Muscle of leg (tissue), 11 donors: ENCODE data around the gene TULP4. TPM values are rescaled to one million over a fixed set of nuclear protein-coding genes. Genes with fewer than 3 reads are reported as not detected.

ENCODE experiments used
- DNase-seq: peaks from one replicate; pipeline ENCODE4 v3.0.0; 2013
- H3K27ac ChIP-seq: one replicate; pipeline ENCODE4 v1.5.1; 2013; ENCODE audit warnings: mild to moderate bottlenecking, low read length, control low read depth
- H3K27me3 ChIP-seq: one replicate; pipeline ENCODE4 v1.6.1; 2013; ENCODE audit warnings: low read length; ENCODE audit not compliant: control insufficient read depth, insufficient read depth
- H3K36me3 ChIP-seq: one replicate; pipeline ENCODE4 v1.6.1; 2013; ENCODE audit warnings: low read length; ENCODE audit not compliant: control insufficient read depth, insufficient read depth
- H3K4me1 ChIP-seq: one replicate; pipeline ENCODE4 v1.6.1; 2013; ENCODE audit warnings: low read length; ENCODE audit not compliant: control insufficient read depth, insufficient read depth
- H3K4me3 ChIP-seq: one replicate; pipeline ENCODE4 v1.5.1; 2013; ENCODE audit warnings: low read length, control low read depth
- H3K9me3 ChIP-seq: replicated peaks from 2 replicates; pipeline ENCODE4 v1.6.1; 2013; ENCODE audit warnings: low read depth, low read length; ENCODE audit not compliant: control insufficient read depth
- WGBS: methylation state at CpG from one replicate; pipeline ENCODE4 v1.1.5; 2013; ENCODE audit warnings: missing lambda C conversion rate; ENCODE audit not compliant: insufficient coverage; 5-methylcytosine and 5-hydroxymethylcytosine counted together
- polyA plus RNA-seq, 8 donors: library from polyadenylated mRNA; unstranded; fragments of 120-200 nt; gene quantifications; one replicate each; pipeline versions ENCODE4 v1.2.1 to v1.2.3, GENCODE V29; 2013; ENCODE audit warnings: inconsistent platforms in 1 of 8, low replicate concordance in 1 of 8; ENCODE audit not compliant: insufficient read length in 8 of 8, insufficient read depth in 1 of 8
- total RNA-seq: library from RNA; stranded (reverse); fragments of 120-200 nt; gene quantifications from one replicate; pipeline ENCODE4 v1.2.4, GENCODE V29; 2013

Gene TULP4
- total and polyA plus RNA-seq, 9 donors, result 11.2 to 176 (median 17.8) TPM

- Histone ChIP-seq H3K4me1 (no peaks in the 10 kb centered on the region), H3K27me3 (no peaks in the 10 kb centered on the region), H3K36me3 (peaks cover 3% of the 10 kb centered on the region), H3K27ac (no peak overlapping the region), H3K9me3 (no peaks in the 10 kb centered on the region), H3K4me3 (no peak overlapping the region)
- DNase-seq, result no peak
- WGBS, result no CpG with 5 or more reads among the region's 2 CpGs
Observed at GRCh38 chr6:158323561-158323958, 11.3 kb downstream of the TULP4 start.

GRCh38 chr6:158324136-158324535, 11.9 kb downstream of the TULP4 start:
- 60% methylated on average over 1 of the region's 5 CpGs for WGBS
- DNase-seq, result no peak
- no peaks in the 10 kb centered on the region for H3K4me1 ChIP-seq
- H3K4me3 ChIP-seq, result no peak overlapping the region
- H3K27ac ChIP-seq, result no peak overlapping the region
- H3K36me3 ChIP-seq, result peaks cover 3% of the 10 kb centered on the region
- no peaks in the 10 kb centered on the region for H3K9me3 ChIP-seq
- no peaks in the 10 kb centered on the region for H3K27me3 ChIP-seq

GRCh38 chr6:158327211-158327610, 14.9 kb downstream of the TULP4 start:
- no CpG with 5 or more reads among the region's 1 CpG for WGBS
- peaks cover 4% of the 10 kb centered on the region for H3K9me3 ChIP-seq
- no peaks in the 10 kb centered on the region for H3K27me3 ChIP-seq
- DNase-seq, result no peak
- no peaks in the 10 kb centered on the region for H3K4me1 ChIP-seq
- H3K27ac ChIP-seq, result no peak overlapping the region
- H3K4me3 ChIP-seq, result no peak overlapping the region
- no peaks in the 10 kb centered on the region for H3K36me3 ChIP-seq

- no peak overlapping the region for H3K4me3 ChIP-seq
- no peaks in the 10 kb centered on the region for H3K4me1 ChIP-seq
- peaks cover 3% of the 10 kb centered on the region for H3K36me3 ChIP-seq
- no peak overlapping the region for H3K27ac ChIP-seq
- H3K9me3 ChIP-seq, result peaks cover 15% of the 10 kb centered on the region
- DNase-seq, result no peak
- H3K27me3 ChIP-seq, result no peaks in the 10 kb centered on the region
- WGBS, result no CpG with 5 or more reads among the region's 1 CpG
Observed at GRCh38 chr6:158328952-158329351, 16.7 kb downstream of the TULP4 start.

- Histone ChIP-seq H3K27me3 (no peaks in the 10 kb centered on the region), H3K27ac (no peak overlapping the region), H3K36me3 (peaks cover 3% of the 10 kb centered on the region), H3K9me3 (peaks cover 15% of the 10 kb centered on the region), H3K4me3 (no peak overlapping the region), H3K4me1 (no peaks in the 10 kb centered on the region)
- no CpG with 5 or more reads among the region's 1 CpG for WGBS
- no peak for DNase-seq
Observed at GRCh38 chr6:158329531-158329930, 17.3 kb downstream of the TULP4 start.

GRCh38 chr6:158330016-158330415, 17.8 kb downstream of the TULP4 start:
- DNase-seq, result no peak
- WGBS, result no CpG with 5 or more reads among the region's 2 CpGs
- no peaks in the 10 kb centered on the region for H3K4me1 ChIP-seq

GRCh38 chr6:158332237-158332636, 20.0 kb downstream of the TULP4 start:
- WGBS, result 100% methylated on average over 2 of the region's 2 CpGs
- peaks cover 15% of the 10 kb centered on the region for H3K9me3 ChIP-seq
- H3K27ac ChIP-seq, result no peak overlapping the region
- no peaks in the 10 kb centered on the region for H3K27me3 ChIP-seq
- peaks cover 3% of the 10 kb centered on the region for H3K36me3 ChIP-seq
- H3K4me1 ChIP-seq, result no peaks in the 10 kb centered on the region
- no peak for DNase-seq
- no peak overlapping the region for H3K4me3 ChIP-seq

More at GRCh38 chr6:158330016-158330415, 17.8 kb downstream of the TULP4 start:
- Histone ChIP-seq H3K4me3 (no peak overlapping the region), H3K27ac (no peak overlapping the region), H3K27me3 (no peaks in the 10 kb centered on the region), H3K9me3 (peaks cover 15% of the 10 kb centered on the region), H3K36me3 (peaks cover 3% of the 10 kb centered on the region)

- peaks cover 3% of the 10 kb centered on the region for H3K36me3 ChIP-seq
- no peak overlapping the region for H3K4me3 ChIP-seq
- no peak for DNase-seq
- WGBS, result 97% methylated on average over 4 of the region's 4 CpGs
- H3K4me1 ChIP-seq, result no peaks in the 10 kb centered on the region
- H3K9me3 ChIP-seq, result peaks cover 15% of the 10 kb centered on the region
- H3K27ac ChIP-seq, result no peak overlapping the region
- no peaks in the 10 kb centered on the region for H3K27me3 ChIP-seq
Observed at GRCh38 chr6:158333094-158333493, 20.8 kb downstream of the TULP4 start.

GRCh38 chr6:158334534-158334933, 22.3 kb downstream of the TULP4 start:
- no CpG with 5 or more reads among the region's 2 CpGs for WGBS
- Histone ChIP-seq H3K27me3 (no peaks in the 10 kb centered on the region), H3K36me3 (peaks cover 3% of the 10 kb centered on the region), H3K4me3 (no peak overlapping the region), H3K27ac (no peak overlapping the region), H3K9me3 (peaks cover 19% of the 10 kb centered on the region), H3K4me1 (no peaks in the 10 kb centered on the region)
- no peak for DNase-seq

GRCh38 chr6:158337332-158337731, 25.1 kb downstream of the TULP4 start:
- no CpG with 5 or more reads among the region's 2 CpGs for WGBS
- peaks cover 6% of the 10 kb centered on the region for H3K36me3 ChIP-seq
- peak; percentile 47 for DNase-seq
- H3K9me3 ChIP-seq, result peaks cover 14% of the 10 kb centered on the region
- no peak overlapping the region for H3K27ac ChIP-seq
- H3K4me1 ChIP-seq, result no peaks in the 10 kb centered on the region
- H3K27me3 ChIP-seq, result no peaks in the 10 kb centered on the region
- no peak overlapping the region for H3K4me3 ChIP-seq
